ENCODE data around the gene SHISAL2A. TPM values are rescaled to one million over a fixed set of nuclear protein-coding genes. Genes with fewer than 3 reads are reported as not detected.

The SHISAL2A gene
- total RNA-seq, 2 donors from 2014 or later = not detected

- Histone ChIP-seq H3K4me1 (no peaks in the 10 kb centered on the region), H3K36me3 (replicated peaks in 1 of 2; ENCODE audit: insufficient read depth in 1 of 2, low read depth in 2 of 2) (no peaks in the 10 kb centered on the region), H3K27me3 (no peaks in the 10 kb centered on the region), H3K27ac (no peak overlapping the region), H3K9me3 (no peaks in the 10 kb centered on the region), H3K4me3 (no peak overlapping the region)
- ATAC-seq (no peak), DNase-seq (no peak)
- WGBS, 2 donors = 78 to 82% methylated on average over 5 of the region's 5 CpGs
- no peak for TF ChIP-seq POLR2A (IDR thresholded peaks at IDR 0.05)
- intact Hi-C loops (cut with DNase I) = no loop called here
Measured at GRCh38 chr1:52592637-52593323, 40.2 kb upstream of the SHISAL2A start.

- 81 to 84% methylated on average over 1 of the region's 1 CpG for WGBS, 2 donors
Measured at GRCh38 chr1:52593495-52593894, 39.5 kb upstream of the SHISAL2A start.

GRCh38 chr1:52595061-52595460, 37.9 kb upstream of the SHISAL2A start:
- Histone ChIP-seq H3K9me3 (no peaks in the 10 kb centered on the region), H3K27me3 (no peaks in the 10 kb centered on the region), H3K4me1 (no peaks in the 10 kb centered on the region), H3K36me3 (replicated peaks in 1 of 2; ENCODE audit: insufficient read depth in 1 of 2, low read depth in 2 of 2) (no peaks in the 10 kb centered on the region), H3K4me3 (no peak overlapping the region), H3K27ac (no peak overlapping the region)
- TF ChIP-seq CTCF (IDR thresholded peaks at IDR 0.05) (no peak), POLR2A (IDR thresholded peaks at IDR 0.05) (no peak)
- no peak for DNase-seq
- intact Hi-C loops (cut with DNase I) = no loop called here
- no peak for ATAC-seq
- 52 to 68% methylated on average over 3 of the region's 3 CpGs for WGBS, 2 donors

More at GRCh38 chr1:52593495-52593894, 39.5 kb upstream of the SHISAL2A start:
- DNase-seq (no peak), ATAC-seq (no peak)
- Histone ChIP-seq H3K36me3 (replicated peaks in 1 of 2; ENCODE audit: insufficient read depth in 1 of 2, low read depth in 2 of 2) (no peaks in the 10 kb centered on the region), H3K27ac (no peak overlapping the region), H3K4me1 (no peaks in the 10 kb centered on the region), H3K27me3 (no peaks in the 10 kb centered on the region), H3K9me3 (no peaks in the 10 kb centered on the region), H3K4me3 (no peak overlapping the region)
- intact Hi-C loops (cut with DNase I) = no loop called here
- no peak for TF ChIP-seq CTCF (IDR thresholded peaks at IDR 0.05)
- TF ChIP-seq POLR2A (IDR thresholded peaks at IDR 0.05) = no peak

- no peak overlapping the region for H3K27ac ChIP-seq
Measured at GRCh38 chr1:52597912-52598311, 35.1 kb upstream of the SHISAL2A start.

GRCh38 chr1:52598729-52599128, 34.2 kb upstream of the SHISAL2A start:
- no peaks in the 10 kb centered on the region for H3K9me3 ChIP-seq
- H3K4me3 ChIP-seq = no peak overlapping the region
- TF ChIP-seq CTCF (IDR thresholded peaks at IDR 0.05) (no peak), POLR2A (IDR thresholded peaks at IDR 0.05) (no peak)
- ATAC-seq = no peak
- no peak overlapping the region for H3K27ac ChIP-seq
- no peaks in the 10 kb centered on the region for H3K27me3 ChIP-seq
- no peak for DNase-seq
- intact Hi-C loops (cut with DNase I) = no loop called here
- 84 to 88% methylated on average over 7 of the region's 7 CpGs for WGBS, 2 donors
- no peaks in the 10 kb centered on the region for H3K36me3 ChIP-seq (replicated peaks in 1 of 2; ENCODE audit: insufficient read depth in 1 of 2, low read depth in 2 of 2)
- H3K4me1 ChIP-seq = peaks cover 20% of the 10 kb centered on the region

More at GRCh38 chr1:52597912-52598311, 35.1 kb upstream of the SHISAL2A start:
- no peak overlapping the region for H3K4me3 ChIP-seq
- no peaks in the 10 kb centered on the region for H3K9me3 ChIP-seq
- TF ChIP-seq CTCF (IDR thresholded peaks at IDR 0.05) = no peak
- no peak for TF ChIP-seq POLR2A (IDR thresholded peaks at IDR 0.05)
- no peak for DNase-seq
- 45 to 58% methylated on average over 2 of the region's 2 CpGs for WGBS, 2 donors
- no peaks in the 10 kb centered on the region for H3K27me3 ChIP-seq
- no peaks in the 10 kb centered on the region for H3K36me3 ChIP-seq (replicated peaks in 1 of 2; ENCODE audit: insufficient read depth in 1 of 2, low read depth in 2 of 2)
- ATAC-seq = no peak
- intact Hi-C loops (cut with DNase I) = no loop called here
- H3K4me1 ChIP-seq = peaks cover 12% of the 10 kb centered on the region
